K562 (cell line): Measurements from ENCODE around the gene ST3GAL3. TPM values are rescaled to one million over a fixed set of nuclear protein-coding genes. Genes with fewer than 3 reads are reported as not detected.

ENCODE experiments used
- CBFA2T2 ChIP-seq: fragments of 450-650 bp; conservative IDR thresholded peaks from 2 replicates; pipeline ENCODE4 v1.6.1; 2017; ENCODE audit warnings: mild to moderate bottlenecking
- FOXA3 ChIP-seq, 2 experiments: fragments of 450-650 bp in 1 of 2; sonication (generic) in 1 of 2; formaldehyde crosslinking; IDR thresholded peaks in 1 of 2; conservative IDR thresholded peaks in 1 of 2; 2 replicates each; pipeline versions ENCODE4 v1.4.0 to v1.8.0; 2020 to 2022; ENCODE audit warnings: mild to moderate bottlenecking in 2 of 2, missing genetic modification reagents in 1 of 2
- FOXK2 ChIP-seq, 2 experiments: fragments of 450-650 bp; IDR thresholded peaks in 1 of 2; conservative IDR thresholded peaks in 1 of 2; 2 replicates each; pipeline ENCODE4 v1.6.1; 2016; ENCODE audit warnings: low read depth in 2 of 2, mild to moderate bottlenecking in 1 of 2
- HDAC2 ChIP-seq: fragments of 450-650 bp; IDR thresholded peaks from 2 replicates; pipeline ENCODE4 v1.6.1; 2016; ENCODE audit warnings: mild to moderate bottlenecking
- IRF2 ChIP-seq: sonication (generic); formaldehyde crosslinking; IDR thresholded peaks from 2 replicates; pipeline ENCODE4 v1.8.1; 2022; ENCODE audit warnings: mild to moderate bottlenecking, missing genetic modification reagents
- NCOA4 ChIP-seq: fragments of 450-650 bp; IDR thresholded peaks from 2 replicates; pipeline ENCODE4 v1.6.1; 2018; ENCODE audit warnings: mild to moderate bottlenecking; ENCODE audit not compliant: partially characterized antibody
- NFIC ChIP-seq: fragments of 450-650 bp; IDR thresholded peaks from 2 replicates; pipeline ENCODE4 v1.6.1; 2017; ENCODE audit warnings: mild to moderate bottlenecking, inconsistent platforms
- PCBP1 ChIP-seq: fragments of 200-400 bp; formaldehyde crosslinking; IDR thresholded peaks from 2 replicates; pipeline ENCODE4 v1.6.1; 2018; ENCODE audit warnings: mild to moderate bottlenecking, low read depth, low read length; ENCODE audit not compliant: poor library complexity, severe bottlenecking
- RBM14 ChIP-seq: fragments of 200-400 bp; formaldehyde crosslinking; IDR thresholded peaks from 2 replicates; pipeline ENCODE4 v1.6.1; 2018; ENCODE audit warnings: low read depth, mild to moderate bottlenecking, low read length, moderate library complexity, borderline replicate concordance; ENCODE audit not compliant: insufficient read depth
- SIN3A ChIP-seq, 2 experiments: fragments of 150-350 bp in 1 of 2; IDR thresholded peaks; 2 replicates each; pipeline ENCODE4 v1.6.1; 2011 to 2016; ENCODE audit warnings: borderline replicate concordance in 2 of 2, low read depth in 2 of 2, low read length in 2 of 2, mild to moderate bottlenecking in 2 of 2, moderate library complexity in 2 of 2; ENCODE audit not compliant: control insufficient read depth in 1 of 2
- SMC3 ChIP-seq: conservative IDR thresholded peaks from 2 replicates; pipeline ENCODE4 v1.6.1; 2011; ENCODE audit warnings: low read depth, low read length, improper control_type of control experiment; ENCODE audit not compliant: insufficient read depth
- SOX6 ChIP-seq: fragments of 450-650 bp; IDR thresholded peaks from 2 replicates; pipeline ENCODE4 v1.6.1; 2014; ENCODE audit warnings: mild to moderate bottlenecking
- TAF7 ChIP-seq: fragments of 450-650 bp; IDR thresholded peaks from 2 replicates; pipeline ENCODE4 v1.6.1; 2016; ENCODE audit warnings: missing genetic modification characterization, missing compliant biosample characterization
- THAP12 ChIP-seq: fragments of 250-450 bp; sonication (Bioruptor Pico); IDR thresholded peaks from 2 replicates; pipeline ENCODE4 v1.9.0; 2021; ENCODE audit warnings: mild to moderate bottlenecking, inconsistent platforms
- VEZF1 ChIP-seq: fragments of 200-800 bp; sonication (Bioruptor generic); IDR thresholded peaks from 2 replicates; pipeline ENCODE4 v1.6.1; 2017; ENCODE audit warnings: missing genetic modification characterization, missing compliant biosample characterization
- YBX1 ChIP-seq: fragments of 450-650 bp; IDR thresholded peaks from 2 replicates; pipeline ENCODE4 v1.7.1; 2016; ENCODE audit warnings: mild to moderate bottlenecking
- ZFP36 ChIP-seq: fragments of 150-350 bp; IDR thresholded peaks from 2 replicates; pipeline ENCODE4 v1.6.1; 2018; ENCODE audit warnings: low read length, low read depth; ENCODE audit not compliant: partially characterized antibody
- ZNF324 ChIP-seq: fragments of 250-450 bp; sonication (Bioruptor Pico); IDR thresholded peaks from 2 replicates; pipeline ENCODE4 v1.4.0; 2020; ENCODE audit warnings: mild to moderate bottlenecking
- polyA plus RNA-seq, 8 experiments: library from polyadenylated mRNA; depleted of rRNA in 4 of 8; stranded (reverse) in 5 of 8; unstranded in 3 of 8; fragments of >200 nt; fragmentation: Nextera tagmentation in 2 of 8; fragmentation: Illumina TruSeq in 1 of 8; extraction: Ambion mirVana in 2 of 8; extraction: Trizol in 1 of 8; gene quantifications; 2 replicates each; pipeline versions ENCODE4 v1.2.1 to v1.2.3, GENCODE V29; 2011 to 2014; ENCODE audit warnings: inconsistent platforms in 1 of 8, missing spikeins in 1 of 8
- total RNA-seq, 7 experiments: library from RNA; depleted of rRNA in 6 of 7; stranded (reverse); fragments of >200 nt in 6 of 7; fragmentation: Illumina TruSeq in 2 of 7; extraction: Trizol in 2 of 7; gene quantifications; 2 replicates each; pipeline versions ENCODE4 v1.2.1 to v1.2.3, GENCODE V29; 2011 to 2021; ENCODE audit warnings: low replicate concordance in 1 of 7
- TF ChIP-seq, protein P1 (sequence below): fragments of 450-650 bp; IDR thresholded peaks from 2 replicates; pipeline ENCODE4 v1.6.1; 2018; ENCODE audit warnings: mild to moderate bottlenecking, low read depth; ENCODE audit not compliant: partially characterized antibody

ST3GAL3 gene
- total and polyA plus RNA-seq, 9 of the 15 experiments (the other 6 are each of a cell fraction or from before 2014, with no cell fraction given): 1.2 to 18.9 (median 11.0) TPM

- TF ChIP-seq ZNF324 (CRISPR knock-in tag) (no peak), SOX6 (no peak), CBFA2T2 (0 out of 2 replicates have a peak, but pooled peaks have one; percentile 4), VEZF1 (CRISPR knock-in tag) (no peak), FOXK2 (conservative IDR thresholded peaks at IDR 0.05 in 1 of 2, IDR thresholded peaks at IDR 0.05 in 1 of 2; ENCODE audit: low read depth in 2 of 2) (no peak), NCOA4 (no peak), THAP12 (CRISPR knock-in tag) (no peak), SMC3 (no peak), RBM14 (no peak), FOXA3 (CRISPR knock-in tag; conservative IDR thresholded peaks at IDR 0.05 in 1 of 2, IDR thresholded peaks at IDR 0.05 in 1 of 2) (peak; percentile 74 to 76; a peak in 2 of 4 replicates), TAF7 (tag) (no peak), PCBP1 (no peak), YBX1 (no peak), IRF2 (CRISPR knock-in tag) (no peak), SIN3A (IDR thresholded peaks at IDR 0.05; ENCODE audit: borderline replicate concordance in 2 of 2, control insufficient read depth in 1 of 2, low read depth in 2 of 2, low read length in 2 of 2) (no peak), ZFP36 (peak; percentile 43), HDAC2 (peak; percentile 37; the same call in 1 of the 2 replicates), NFIC (peak; percentile 76)
- TF ChIP-seq, protein P1, sequence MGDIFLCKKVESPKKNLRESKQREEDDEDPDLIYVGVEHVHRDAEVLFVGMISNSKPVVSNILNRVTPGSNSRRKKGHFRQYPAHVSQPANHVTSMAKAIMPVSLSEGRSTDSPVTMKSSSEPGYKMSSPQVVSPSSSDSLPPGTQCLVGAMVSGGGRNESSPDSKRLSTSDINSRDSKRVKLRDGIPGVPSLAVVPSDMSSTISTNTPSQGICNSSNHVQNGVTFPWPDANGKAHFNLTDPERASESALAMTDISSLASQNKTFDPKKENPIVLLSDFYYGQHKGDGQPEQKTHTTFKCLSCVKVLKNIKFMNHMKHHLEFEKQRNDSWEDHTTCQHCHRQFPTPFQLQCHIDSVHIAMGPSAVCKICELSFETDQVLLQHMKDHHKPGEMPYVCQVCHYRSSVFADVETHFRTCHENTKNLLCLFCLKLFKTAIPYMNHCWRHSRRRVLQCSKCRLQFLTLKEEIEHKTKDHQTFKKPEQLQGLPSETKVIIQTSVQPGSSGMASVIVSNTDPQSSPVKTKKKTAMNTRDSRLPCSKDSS: no peak
These were observed 146.0 kb downstream of the ST3GAL3 start (continued) for GRCh38 chr1:43853161-43853921.
